GM18499 (cell line): Measurements from ENCODE around the gene VEZT.
"Not testable (repeated sequence)": the region's sequence is repeated elsewhere in the genome, so short reads cannot be mapped to it uniquely, and the experiment has no call there.

Experiments used
- ATAC-seq: cut with Tn5 transposase; IDR thresholded peaks from one replicate; pipeline ENCODE4 v1.9.1; 2021; ENCODE audit warnings: moderate number of reproducible peaks; ENCODE audit not compliant: insufficient read depth, unreplicated experiment

The VEZT gene

GRCh38 chr12:95217377-95218149 is at the start of gene VEZT, which contains the start of gene FGD6:
Gene VEZT (plus strand): TSS chr12:95217807. CDS start chr12:95217851, 44 bp downstream.
Gene FGD6 (minus strand): TSS chr12:95217467. CDS start chr12:95217240, 227 bp downstream.
- peak; percentile 81 for ATAC-seq

GRCh38 chr12:95168746-95169145 is 48.9 kb upstream of the VEZT start:
- ATAC-seq: no peak

- no peak for ATAC-seq
These were observed 48.2 kb upstream of the VEZT start for GRCh38 chr12:95169368-95169767.

GRCh38 chr12:95173392-95174251 is 44.0 kb upstream of the VEZT start:
- ATAC-seq: no peak

GRCh38 chr12:95177201-95177768 is 40.3 kb upstream of the VEZT start:
- no peak for ATAC-seq

- ATAC-seq: no peak
These were observed 39.5 kb upstream of the VEZT start for GRCh38 chr12:95178136-95178535.

GRCh38 chr12:95179011-95179410 is 38.6 kb upstream of the VEZT start:
- ATAC-seq: no peak

- no peak for ATAC-seq
These were observed 36.5 kb upstream of the VEZT start for GRCh38 chr12:95181103-95181502.

GRCh38 chr12:95182868-95183415 is 34.7 kb upstream of the VEZT start:
- peak; percentile 40 for ATAC-seq

- ATAC-seq: no peak
These were observed 33.5 kb upstream of the VEZT start for GRCh38 chr12:95184121-95184520.

- no peak for ATAC-seq
These were observed 32.5 kb upstream of the VEZT start for GRCh38 chr12:95185072-95185471.

- no peak for ATAC-seq
These were observed 31.8 kb upstream of the VEZT start for GRCh38 chr12:95185854-95186253.

- ATAC-seq: no peak
These were observed 29.7 kb upstream of the VEZT start for GRCh38 chr12:95187865-95188415.

GRCh38 chr12:95191060-95191696 is 26.4 kb upstream of the VEZT start:
- ATAC-seq: no peak

- no peak for ATAC-seq
These were observed 25.3 kb upstream of the VEZT start for GRCh38 chr12:95192271-95192670.

- no peak for ATAC-seq
These were observed 24.5 kb upstream of the VEZT start for GRCh38 chr12:95193139-95193538.

- ATAC-seq: no peak
These were observed 22.5 kb upstream of the VEZT start for GRCh38 chr12:95195122-95195521.

- not testable (repeated sequence) for ATAC-seq
These were observed 20.6 kb upstream of the VEZT start for GRCh38 chr12:95196875-95197569.

GRCh38 chr12:95197636-95198035 is 20.0 kb upstream of the VEZT start:
- no peak for ATAC-seq
